ENCODE measurements around the gene NEMP2.

The NEMP2 gene

DNA sequence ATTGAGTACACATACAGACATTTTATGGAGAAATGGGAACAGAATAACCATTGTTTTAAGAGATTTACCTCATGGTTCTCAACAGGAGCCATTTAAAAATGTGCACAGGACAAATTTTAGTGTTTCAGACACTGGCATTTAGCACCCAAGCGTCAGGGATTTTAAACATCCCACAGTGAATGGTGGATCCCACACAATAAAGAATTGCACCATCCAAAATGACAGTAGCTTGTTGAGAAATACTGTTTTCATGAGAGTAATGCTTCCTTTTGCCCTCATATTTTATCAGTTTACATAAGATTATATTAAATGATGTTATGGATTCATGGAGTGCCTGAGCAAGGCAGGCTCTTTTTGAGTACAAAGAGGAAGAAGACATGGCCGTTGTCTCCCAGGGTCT, 72.3 kb downstream of the NEMP2 start:
- Histone ChIP-seq H3K27ac (ENCODE audit: insufficient read depth in 1 of 2, low read depth in 1 of 2, low read length in 2 of 2, poor library complexity in 1 of 2, severe bottlenecking in 2 of 2) (no peak overlapping the region), H3K27me3 (replicated peaks in 2 of 5; ENCODE audit: control insufficient read depth in 4 of 5, insufficient read depth in 5 of 5, low read length in 4 of 5) (no peaks in the 10 kb centered on the region), H3K4me3 (ENCODE audit: control insufficient read depth in 1 of 7, extremely low read depth in 1 of 7, insufficient read depth in 4 of 7, low read depth in 2 of 7, low read length in 6 of 7) (no peak overlapping the region), H3K4me1 (ENCODE audit: control extremely low read depth in 1 of 4, control insufficient read depth in 4 of 4, insufficient read depth in 4 of 4, low read length in 3 of 4) (peaks cover 1 to 16% (median 7%) of the 10 kb centered on the region in 4 experiments), H3K9me3 (ENCODE audit: control extremely low read depth in 1 of 5, control insufficient read depth in 4 of 5, insufficient read depth in 2 of 5, low read depth in 1 of 5, low read length in 4 of 5) (no peaks in the 10 kb centered on the region), H3K36me3 (ENCODE audit: control insufficient read depth in 4 of 4, insufficient read depth in 4 of 4, low read length in 3 of 4) (peaks cover 1 to 11% (median 5%) of the 10 kb centered on the region in 4 experiments)
- no peak for DNase-seq
- POLR2A ChIA-PET, result no interaction called here
- CTCF ChIA-PET, result interaction anchor here (1.6 kb wide), 1 partner anchor 52 kb away, joined by 3 read pairs; no protein-coding TSS in a partner anchor
- WGBS (ENCODE audit: insufficient coverage), result 100% methylated on average over 2 of the region's 2 CpGs

DNA sequence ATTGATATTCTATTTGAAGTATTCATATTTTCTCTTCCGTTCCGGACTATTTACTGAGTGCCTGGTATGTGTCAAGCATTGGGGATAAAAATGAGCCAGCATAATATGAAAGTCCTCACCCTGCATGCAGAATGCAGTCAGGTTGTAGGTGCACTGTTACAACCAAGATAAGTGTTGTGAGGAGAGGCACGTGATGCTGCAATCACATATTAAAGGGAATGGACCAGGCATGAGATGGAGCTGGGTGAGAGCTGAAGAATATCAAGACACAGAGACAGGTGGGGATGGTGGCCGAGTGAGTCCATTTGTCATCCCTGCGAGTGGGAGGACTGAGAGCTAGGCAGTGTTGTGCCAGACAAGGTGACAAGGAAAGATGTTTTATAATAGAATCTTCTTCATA, 74.0 kb downstream of the NEMP2 start:
- Histone ChIP-seq H3K27ac (ENCODE audit: insufficient read depth in 1 of 2, low read depth in 1 of 2, low read length in 2 of 2, poor library complexity in 1 of 2, severe bottlenecking in 2 of 2) (no peak overlapping the region), H3K4me1 (ENCODE audit: control extremely low read depth in 1 of 4, control insufficient read depth in 4 of 4, insufficient read depth in 4 of 4, low read length in 3 of 4) (peaks cover 1 to 27% (median 9%) of the 10 kb centered on the region in 4 experiments), H3K36me3 (ENCODE audit: control insufficient read depth in 4 of 4, insufficient read depth in 4 of 4, low read length in 3 of 4) (peaks cover 3 to 19% (median 6%) of the 10 kb centered on the region in 4 experiments), H3K9me3 (ENCODE audit: control extremely low read depth in 1 of 5, control insufficient read depth in 4 of 5, insufficient read depth in 2 of 5, low read depth in 1 of 5, low read length in 4 of 5) (no peaks in the 10 kb centered on the region), H3K27me3 (replicated peaks in 2 of 5; ENCODE audit: control insufficient read depth in 4 of 5, insufficient read depth in 5 of 5, low read length in 4 of 5) (no peaks in the 10 kb centered on the region), H3K4me3 (ENCODE audit: control insufficient read depth in 1 of 7, extremely low read depth in 1 of 7, insufficient read depth in 4 of 7, low read depth in 2 of 7, low read length in 6 of 7) (no peak overlapping the region)
- CTCF ChIA-PET, result interaction anchor here (0.9 to 3.2 kb wide), 6 partner anchors 10 to 36 kb away, joined by 3 to 18 read pairs (median 4); no protein-coding TSS in a partner anchor
- DNase-seq, result no peak
- POLR2A ChIA-PET, result no interaction called here
- 100% methylated on average over 2 of the region's 5 CpGs for WGBS (ENCODE audit: insufficient coverage)

- CTCF ChIA-PET, result interaction anchor here (0.9 to 3.2 kb wide), 8 partner anchors 10 to 72 kb away, joined by 3 to 18 read pairs (median 4); no protein-coding TSS in a partner anchor
- Histone ChIP-seq H3K4me1 (ENCODE audit: control extremely low read depth in 1 of 4, control insufficient read depth in 4 of 4, insufficient read depth in 4 of 4, low read length in 3 of 4) (peaks cover 1 to 27% (median 10%) of the 10 kb centered on the region in 4 experiments), H3K27me3 (replicated peaks in 2 of 5; ENCODE audit: control insufficient read depth in 4 of 5, insufficient read depth in 5 of 5, low read length in 4 of 5) (no peaks in the 10 kb centered on the region), H3K4me3 (ENCODE audit: control insufficient read depth in 1 of 7, extremely low read depth in 1 of 7, insufficient read depth in 4 of 7, low read depth in 2 of 7, low read length in 6 of 7) (no peak overlapping the region), H3K9me3 (ENCODE audit: control extremely low read depth in 1 of 5, control insufficient read depth in 4 of 5, insufficient read depth in 2 of 5, low read depth in 1 of 5, low read length in 4 of 5) (no peaks in the 10 kb centered on the region), H3K27ac (ENCODE audit: insufficient read depth in 1 of 2, low read depth in 1 of 2, low read length in 2 of 2, poor library complexity in 1 of 2, severe bottlenecking in 2 of 2) (no peak overlapping the region), H3K36me3 (ENCODE audit: control insufficient read depth in 4 of 4, insufficient read depth in 4 of 4, low read length in 3 of 4) (peaks cover 3 to 19% (median 6%) of the 10 kb centered on the region in 4 experiments)
- no CpG with 5 or more reads among the region's 1 CpG for WGBS (ENCODE audit: insufficient coverage)
- DNase-seq, result peak; percentile 61 to 87 (median 73)
- POLR2A ChIA-PET, result no interaction called here
Measured at GRCh38 chr2:190459881-190460280, 74.6 kb downstream of the NEMP2 start.

- CTCF ChIA-PET, result interaction anchor here (2.9 to 3.2 kb wide), 2 partner anchors 11 to 17 kb away, joined by 13 to 18 read pairs; no protein-coding TSS in a partner anchor
- POLR2A ChIA-PET, result no interaction called here
Measured at GRCh38 chr2:190458352-190459107, 76.0 kb downstream of the NEMP2 start.

GRCh38 chr2:190457256-190457655, 77.3 kb downstream of the NEMP2 start:
- ChIA-PET CTCF (interaction anchor here (1.2 kb wide), 1 partner anchor 11 kb away, joined by 3 read pairs; no protein-coding TSS in a partner anchor), POLR2A (no interaction called here)
- H3K27me3 ChIP-seq (replicated peaks in 2 of 5; ENCODE audit: control insufficient read depth in 4 of 5, insufficient read depth in 5 of 5, low read length in 4 of 5), result no peaks in the 10 kb centered on the region
- no peak for DNase-seq
- H3K36me3 ChIP-seq (ENCODE audit: control insufficient read depth in 4 of 4, insufficient read depth in 4 of 4, low read length in 3 of 4), result peaks cover 3 to 21% (median 11%) of the 10 kb centered on the region in 4 experiments
- no peaks in the 10 kb centered on the region for H3K9me3 ChIP-seq (ENCODE audit: control extremely low read depth in 1 of 5, control insufficient read depth in 4 of 5, insufficient read depth in 2 of 5, low read depth in 1 of 5, low read length in 4 of 5)
- H3K4me1 ChIP-seq (ENCODE audit: control extremely low read depth in 1 of 4, control insufficient read depth in 4 of 4, insufficient read depth in 4 of 4, low read length in 3 of 4), result peaks cover 1 to 16% (median 6%) of the 10 kb centered on the region in 4 experiments
- no peak overlapping the region for H3K27ac ChIP-seq (ENCODE audit: insufficient read depth in 1 of 2, low read depth in 1 of 2, low read length in 2 of 2, poor library complexity in 1 of 2, severe bottlenecking in 2 of 2)
- 100% methylated on average over 1 of the region's 2 CpGs for WGBS (ENCODE audit: insufficient coverage)
- no peak overlapping the region for H3K4me3 ChIP-seq (ENCODE audit: control insufficient read depth in 1 of 7, extremely low read depth in 1 of 7, insufficient read depth in 4 of 7, low read depth in 2 of 7, low read length in 6 of 7)

More at GRCh38 chr2:190458352-190459107, 76.0 kb downstream of the NEMP2 start:
- Histone ChIP-seq H3K4me3 (ENCODE audit: control insufficient read depth in 1 of 7, extremely low read depth in 1 of 7, insufficient read depth in 4 of 7, low read depth in 2 of 7, low read length in 6 of 7) (no peak overlapping the region), H3K27me3 (replicated peaks in 2 of 5; ENCODE audit: control insufficient read depth in 4 of 5, insufficient read depth in 5 of 5, low read length in 4 of 5) (no peaks in the 10 kb centered on the region), H3K36me3 (ENCODE audit: control insufficient read depth in 4 of 4, insufficient read depth in 4 of 4, low read length in 3 of 4) (peaks cover 3 to 21% (median 7%) of the 10 kb centered on the region in 4 experiments), H3K27ac (ENCODE audit: insufficient read depth in 1 of 2, low read depth in 1 of 2, low read length in 2 of 2, poor library complexity in 1 of 2, severe bottlenecking in 2 of 2) (no peak overlapping the region), H3K4me1 (ENCODE audit: control extremely low read depth in 1 of 4, control insufficient read depth in 4 of 4, insufficient read depth in 4 of 4, low read length in 3 of 4) (peaks cover 1 to 16% (median 6%) of the 10 kb centered on the region in 4 experiments), H3K9me3 (ENCODE audit: control extremely low read depth in 1 of 5, control insufficient read depth in 4 of 5, insufficient read depth in 2 of 5, low read depth in 1 of 5, low read length in 4 of 5) (no peaks in the 10 kb centered on the region)
- WGBS (ENCODE audit: insufficient coverage), result 99% methylated on average over 7 of the region's 8 CpGs
- no peak for DNase-seq

- ChIA-PET CTCF (interaction anchor here (1.1 to 1.2 kb wide), 2 partner anchors 10 to 64 kb away, joined by 3 read pairs; no protein-coding TSS in a partner anchor), POLR2A (no interaction called here)
- H3K9me3 ChIP-seq (ENCODE audit: control extremely low read depth in 1 of 5, control insufficient read depth in 4 of 5, insufficient read depth in 2 of 5, low read depth in 1 of 5, low read length in 4 of 5), result no peaks in the 10 kb centered on the region
- 96% methylated on average over 6 of the region's 7 CpGs for WGBS (ENCODE audit: insufficient coverage)
- no peak for DNase-seq
- H3K27me3 ChIP-seq (replicated peaks in 2 of 5; ENCODE audit: control insufficient read depth in 4 of 5, insufficient read depth in 5 of 5, low read length in 4 of 5), result no peaks in the 10 kb centered on the region
- peaks cover 3 to 21% (median 11%) of the 10 kb centered on the region in 4 experiments for H3K36me3 ChIP-seq (ENCODE audit: control insufficient read depth in 4 of 4, insufficient read depth in 4 of 4, low read length in 3 of 4)
- peaks cover 1 to 16% (median 6%) of the 10 kb centered on the region in 4 experiments for H3K4me1 ChIP-seq (ENCODE audit: control extremely low read depth in 1 of 4, control insufficient read depth in 4 of 4, insufficient read depth in 4 of 4, low read length in 3 of 4)
- H3K27ac ChIP-seq (ENCODE audit: insufficient read depth in 1 of 2, low read depth in 1 of 2, low read length in 2 of 2, poor library complexity in 1 of 2, severe bottlenecking in 2 of 2), result no peak overlapping the region
- no peak overlapping the region for H3K4me3 ChIP-seq (ENCODE audit: control insufficient read depth in 1 of 7, extremely low read depth in 1 of 7, insufficient read depth in 4 of 7, low read depth in 2 of 7, low read length in 6 of 7)
Measured at GRCh38 chr2:190456833-190457232, 77.7 kb downstream of the NEMP2 start.
